NCI-H1048 (cell line): ENCODE measurements around the gene HOXC6.

Experiments used
- DNase-seq: peaks from one replicate; lab custom pipeline; 2025; lab: John Stamatoyannopoulos, UW

The HOXC6 gene

GRCh38 chr12:54029529-54030441, 1.5 kb downstream of the HOXC6 start:
- DNase-seq: no peak

GRCh38 chr12:54030442-54030801, 2.2 kb downstream of the HOXC6 start:
- DNase-seq: no peak

- DNase-seq: no peak
Observed at GRCh38 chr12:54030889-54031471, 2.7 kb downstream of the HOXC6 start.

- no peak for DNase-seq
Observed at GRCh38 chr12:54031480-54031879, 3.2 kb downstream of the HOXC6 start.

- no peak for DNase-seq
Observed at GRCh38 chr12:54032086-54032619, 3.9 kb downstream of the HOXC6 start.

- DNase-seq: peak; percentile 66
Observed at GRCh38 chr12:54032627-54033100, 4.4 kb downstream of the HOXC6 start, which contains the start of gene HOXC5. Gene HOXC5 (plus strand): TSS chr12:54033050. CDS start chr12:54033123, 73 bp downstream.

GRCh38 chr12:54033106-54033979, 5.1 kb downstream of the HOXC6 start:
- peak; percentile 36 for DNase-seq

- no peak for DNase-seq
Observed at GRCh38 chr12:54033980-54034784, 5.9 kb downstream of the HOXC6 start.

GRCh38 chr12:54034785-54035310, 6.6 kb downstream of the HOXC6 start:
- no peak for DNase-seq

GRCh38 chr12:54035568-54036264, 7.5 kb downstream of the HOXC6 start:
- DNase-seq: no peak

- DNase-seq: no peak
Observed at GRCh38 chr12:54036620-54037359, 8.6 kb downstream of the HOXC6 start.

- DNase-seq: no peak
Observed at GRCh38 chr12:54037360-54038283, 9.4 kb downstream of the HOXC6 start.

GRCh38 chr12:54038284-54038870, 10.1 kb downstream of the HOXC6 start:
- no peak for DNase-seq

GRCh38 chr12:54038871-54039414, 10.7 kb downstream of the HOXC6 start:
- DNase-seq: no peak

GRCh38 chr12:54039417-54040147, 11.3 kb downstream of the HOXC6 start:
- no peak for DNase-seq

GRCh38 chr12:54040148-54040494, 11.9 kb downstream of the HOXC6 start:
- no peak for DNase-seq

GRCh38 chr12:54040648-54041047, 12.4 kb downstream of the HOXC6 start:
- no peak for DNase-seq
